Retina (tissue), 1 donor: ENCODE results near the gene GNB3.
A peak's percentile ranks its signal among the peaks of the same experiment; 100 is the strongest.

Experiments
- DNase-seq: peaks from one replicate; pipeline ENCODE4 v3.0.0-alpha.2; 2016

The GNB3 gene

DNA sequence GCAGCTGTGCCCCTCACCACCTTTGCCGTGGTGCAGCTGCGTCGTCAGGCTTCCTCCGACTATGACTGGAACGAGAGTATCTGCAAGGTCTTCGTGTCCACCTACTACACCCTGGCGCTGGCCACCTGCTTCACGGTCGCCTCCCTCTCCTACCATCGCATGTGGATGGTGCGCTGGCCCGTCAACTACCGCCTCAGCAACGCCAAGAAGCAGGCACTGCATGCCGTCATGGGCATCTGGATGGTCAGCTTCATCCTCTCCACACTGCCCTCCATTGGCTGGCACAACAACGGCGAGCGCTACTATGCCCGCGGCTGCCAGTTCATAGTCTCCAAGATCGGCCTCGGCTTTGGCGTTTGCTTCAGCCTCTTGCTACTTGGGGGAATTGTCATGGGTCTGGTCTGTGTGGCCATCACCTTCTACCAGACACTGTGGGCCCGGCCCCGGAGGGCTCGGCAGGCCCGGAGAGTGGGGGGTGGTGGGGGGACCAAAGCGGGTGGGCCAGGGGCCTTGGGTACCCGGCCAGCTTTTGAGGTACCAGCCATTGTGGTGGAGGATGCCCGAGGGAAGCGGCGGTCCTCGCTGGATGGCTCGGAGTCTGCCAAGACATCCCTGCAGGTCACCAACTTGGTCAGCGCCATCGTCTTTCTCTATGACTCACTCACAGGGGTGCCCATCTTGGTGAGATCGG is 16.5 kb upstream of the GNB3 start:
- no peak for DNase-seq

DNA sequence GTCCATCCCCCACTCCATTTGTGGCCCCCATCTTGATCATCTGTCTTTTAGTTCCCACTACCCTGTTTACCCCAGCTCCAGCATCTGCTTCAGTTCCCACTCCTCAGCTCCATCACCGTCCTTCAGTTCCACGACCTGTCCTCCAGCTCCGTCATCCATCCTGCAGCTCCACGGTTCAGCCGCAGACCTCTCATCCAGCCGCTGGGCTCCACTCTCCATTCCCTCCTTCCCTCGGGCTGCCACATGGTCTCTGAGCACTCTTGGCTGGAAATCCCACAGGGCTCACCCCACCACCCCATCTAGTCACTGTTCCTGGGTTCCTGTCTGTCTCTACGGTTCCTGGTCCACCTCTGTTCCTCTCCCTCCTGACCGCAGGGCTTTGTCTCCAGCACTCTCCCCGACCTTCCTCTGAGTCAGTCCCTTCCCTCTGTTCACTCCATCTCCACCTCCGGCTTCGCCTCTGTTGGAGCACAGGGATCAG is 15.8 kb upstream of the GNB3 start:
- peak; percentile 29 for DNase-seq

DNA sequence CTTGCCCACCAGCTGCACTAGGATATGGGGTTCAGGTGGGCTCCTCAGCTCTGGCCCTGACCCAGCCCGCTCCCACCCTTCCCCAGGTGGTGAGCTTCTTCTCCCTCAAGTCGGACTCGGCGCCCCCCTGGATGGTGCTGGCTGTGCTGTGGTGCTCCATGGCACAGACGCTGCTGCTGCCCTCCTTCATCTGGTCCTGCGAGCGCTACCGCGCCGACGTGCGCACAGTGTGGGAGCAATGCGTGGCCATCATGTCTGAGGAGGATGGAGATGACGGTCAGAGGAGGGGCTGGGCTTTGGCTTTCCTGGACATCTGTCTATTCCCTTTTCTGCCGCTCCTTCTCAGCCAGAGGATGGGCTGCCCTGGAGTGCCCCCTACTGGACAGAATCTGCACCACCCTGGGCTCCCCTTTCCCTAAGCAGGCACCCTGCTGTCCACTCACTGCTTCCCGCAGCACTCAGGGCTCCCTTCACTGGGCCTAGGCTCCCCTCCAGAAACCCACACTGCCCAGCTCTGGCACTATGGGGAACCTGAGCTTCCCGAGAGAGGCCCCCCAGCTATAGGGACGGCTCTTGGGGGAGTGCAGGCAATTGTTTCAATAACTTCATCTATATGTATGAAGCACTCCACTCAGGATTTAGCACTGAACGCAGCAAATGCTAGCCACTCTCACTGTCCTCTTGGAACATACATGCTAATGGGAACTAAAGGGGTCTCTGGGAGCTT is 15.2 kb upstream of the GNB3 start:
- DNase-seq: peak; percentile 95

DNA sequence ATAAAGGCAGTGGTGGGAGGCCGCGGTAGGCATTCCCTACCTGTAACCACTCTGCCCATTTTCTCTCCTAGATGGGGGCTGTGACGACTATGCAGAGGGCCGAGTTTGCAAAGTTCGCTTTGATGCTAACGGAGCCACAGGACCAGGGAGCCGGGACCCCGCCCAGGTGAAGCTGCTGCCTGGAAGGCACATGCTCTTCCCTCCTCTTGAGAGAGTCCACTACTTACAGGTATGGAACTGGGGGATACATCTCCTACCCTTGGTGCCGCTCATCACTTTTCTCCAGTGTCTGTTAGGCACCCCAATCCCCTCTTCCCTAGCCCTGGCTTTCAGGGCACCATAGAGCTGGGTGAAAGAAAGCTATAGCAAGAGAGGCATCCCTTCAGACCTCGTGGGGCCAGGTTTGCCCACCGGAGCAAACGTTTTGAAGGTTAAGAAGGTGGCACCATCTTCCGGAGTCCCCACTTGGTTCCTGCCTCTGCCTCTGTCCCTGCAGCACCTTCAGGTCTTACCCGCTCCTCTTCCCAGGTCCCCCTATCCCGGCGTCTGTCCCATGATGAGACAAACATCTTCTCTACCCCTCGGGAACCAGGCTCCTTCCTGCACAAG is 14.5 kb upstream of the GNB3 start:
- no peak for DNase-seq

DNA sequence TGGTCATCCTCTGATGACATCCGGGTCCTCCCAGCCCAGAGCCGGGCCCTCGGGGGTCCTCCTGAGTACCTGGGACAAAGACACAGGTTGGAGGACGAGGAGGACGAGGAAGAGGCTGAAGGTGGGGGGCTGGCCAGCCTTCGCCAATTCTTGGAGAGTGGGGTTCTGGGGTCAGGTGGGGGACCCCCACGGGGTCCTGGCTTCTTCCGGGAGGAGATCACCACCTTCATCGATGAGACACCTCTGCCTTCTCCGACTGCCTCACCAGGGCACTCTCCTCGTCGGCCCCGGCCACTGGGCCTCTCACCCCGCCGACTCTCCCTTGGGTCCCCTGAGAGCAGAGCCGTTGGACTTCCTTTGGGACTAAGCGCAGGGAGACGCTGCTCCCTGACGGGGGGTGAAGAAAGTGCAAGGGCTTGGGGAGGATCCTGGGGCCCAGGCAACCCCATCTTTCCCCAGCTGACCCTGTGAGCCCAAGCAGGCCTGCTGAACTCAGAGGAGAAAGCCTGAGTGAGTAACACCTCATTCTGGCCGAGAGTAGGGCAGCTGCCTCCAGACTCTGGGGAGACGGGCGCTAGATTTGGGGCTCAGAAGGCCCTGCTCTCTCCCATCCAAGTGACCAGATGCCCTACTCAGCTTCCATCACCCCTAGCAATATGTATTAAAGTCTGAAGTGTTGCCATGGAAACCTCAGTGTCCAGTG is 13.8 kb upstream of the GNB3 start:
- DNase-seq: no peak

DNA sequence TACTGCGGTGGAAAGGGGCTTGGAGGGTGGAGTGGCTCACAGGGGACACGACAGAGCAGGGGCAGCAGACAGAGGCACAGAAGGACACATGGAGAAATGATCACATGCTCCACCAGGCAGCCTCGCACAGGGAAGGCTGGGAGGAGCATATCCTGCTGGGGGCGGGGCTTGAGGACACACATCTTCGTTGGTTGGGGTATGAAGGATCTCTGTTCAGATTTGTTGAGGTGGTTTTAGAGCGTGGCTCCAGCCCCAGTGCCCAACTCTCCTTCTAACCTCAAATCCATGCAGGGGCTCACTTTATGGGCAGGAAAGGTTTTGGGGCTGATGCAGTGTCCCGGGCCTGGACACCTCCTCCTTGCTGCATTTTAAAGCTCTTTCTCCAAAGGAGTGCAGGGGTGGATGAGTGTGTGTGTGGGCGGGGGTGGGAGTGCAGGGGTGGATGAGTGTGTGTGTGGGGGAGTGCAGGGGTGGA is 13.3 kb upstream of the GNB3 start:
- peak; percentile 90 for DNase-seq

DNA sequence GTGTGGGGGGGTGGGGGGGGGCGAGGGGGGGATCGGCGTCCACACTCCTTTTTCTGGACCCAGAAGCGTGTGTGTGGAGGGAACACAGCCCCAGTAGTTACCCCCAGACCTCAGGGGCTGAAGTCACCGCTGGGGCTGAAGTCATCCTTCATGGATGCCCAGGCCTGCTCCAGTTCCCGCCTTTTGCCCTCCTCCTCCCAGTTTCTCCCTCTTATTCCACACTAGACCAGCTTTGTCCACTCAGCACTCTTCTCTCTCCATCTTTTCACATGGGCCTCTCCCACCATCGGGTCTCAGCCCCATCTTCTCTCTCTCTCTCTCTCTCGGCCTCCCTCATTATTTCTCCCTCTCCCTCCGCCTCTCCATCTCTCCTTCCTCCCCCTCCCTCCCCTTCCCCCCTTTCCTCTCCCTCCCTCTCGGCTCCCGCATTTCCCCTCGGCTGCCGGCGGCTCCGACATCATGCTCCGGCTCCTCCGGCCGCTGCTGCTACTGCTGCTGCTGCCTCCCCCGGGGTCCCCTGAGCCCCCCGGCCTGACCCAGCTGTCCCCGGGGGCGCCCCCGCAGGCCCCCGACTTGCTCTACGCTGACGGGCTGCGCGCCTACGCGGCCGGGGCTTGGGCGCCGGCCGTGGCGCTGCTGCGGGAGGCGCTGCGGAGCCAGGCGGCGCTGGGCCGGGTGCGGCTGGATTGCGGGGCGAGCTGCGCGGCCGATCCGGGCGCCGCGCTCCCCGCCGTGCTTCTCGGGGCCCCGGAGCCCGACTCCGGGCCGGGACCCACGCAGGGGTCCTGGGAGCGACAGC is 12.5 kb upstream of the GNB3 start, which contains the start of gene P3H3:
Gene P3H3 (plus strand): TSS at position 426 of the 799 bp plus-strand sequence. CDS start 34 bp downstream, at position 460.
- peak; percentile 69 for DNase-seq

DNA sequence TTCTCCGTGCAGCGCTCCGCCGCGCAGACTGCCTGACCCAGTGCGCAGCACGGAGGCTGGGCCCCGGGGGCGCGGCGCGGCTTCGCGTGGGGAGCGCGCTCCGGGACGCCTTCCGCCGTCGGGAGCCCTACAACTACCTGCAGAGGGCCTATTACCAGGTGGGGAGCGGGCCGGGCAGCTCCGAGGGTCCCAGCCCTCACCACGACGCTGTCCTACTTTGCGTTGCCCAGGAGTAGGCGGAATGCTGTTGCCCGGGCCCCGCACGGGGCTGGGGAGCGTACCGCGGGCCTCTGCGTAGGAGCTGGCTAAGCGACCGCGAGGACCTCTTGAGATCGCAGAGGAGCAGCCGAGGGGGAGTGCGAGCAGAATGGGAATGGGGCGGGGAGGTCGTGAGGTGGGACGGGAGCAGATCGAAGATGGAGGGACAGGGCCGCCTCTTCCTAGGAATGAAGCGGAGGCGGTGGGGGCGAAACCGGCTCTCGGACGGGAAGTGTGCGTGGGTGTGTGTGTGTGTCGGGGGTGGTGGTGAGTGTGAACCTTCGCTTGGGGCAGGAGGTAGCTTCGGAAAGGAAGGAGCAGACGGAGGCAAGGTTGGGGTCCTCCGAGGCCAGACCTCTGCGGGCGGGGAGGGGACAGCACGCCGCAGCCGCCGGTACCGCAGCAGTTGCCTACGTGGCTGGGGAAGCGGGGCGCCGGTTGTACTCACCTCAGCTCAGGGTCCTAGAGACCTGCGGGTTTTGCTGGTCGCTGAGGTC is 11.8 kb upstream of the GNB3 start:
- peak; percentile 85 for DNase-seq

DNA sequence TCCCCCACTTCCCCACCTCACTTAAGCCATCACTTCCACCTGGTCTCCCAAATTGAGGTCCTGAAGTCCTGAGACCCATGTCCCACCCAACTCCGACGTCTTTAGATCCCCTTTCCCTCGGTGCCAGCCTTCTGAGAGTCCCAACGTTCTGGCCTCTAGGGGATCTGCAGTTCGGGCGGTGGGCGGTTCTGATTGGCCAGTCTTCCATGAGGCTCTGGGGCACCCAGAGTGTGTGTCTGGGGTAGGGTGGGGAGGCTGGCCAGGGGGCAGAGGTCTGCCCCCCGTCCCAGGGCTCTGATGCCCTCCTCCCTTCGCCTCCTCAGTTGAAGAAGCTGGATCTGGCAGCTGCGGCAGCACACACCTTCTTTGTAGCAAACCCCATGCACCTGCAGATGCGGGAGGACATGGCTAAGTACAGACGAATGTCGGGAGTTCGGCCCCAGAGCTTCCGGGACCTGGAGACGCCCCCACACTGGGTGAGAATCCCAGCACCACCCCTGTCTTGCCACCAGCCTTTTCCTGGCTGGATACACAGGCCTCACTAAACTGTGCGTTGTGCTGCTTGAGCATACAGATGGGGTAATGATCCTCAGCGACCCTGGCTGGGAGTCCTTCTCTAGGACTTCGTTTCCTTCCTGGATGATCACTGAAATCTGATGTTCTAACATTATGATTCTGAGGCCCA is 11.0 kb upstream of the GNB3 start:
- DNase-seq: no peak

DNA sequence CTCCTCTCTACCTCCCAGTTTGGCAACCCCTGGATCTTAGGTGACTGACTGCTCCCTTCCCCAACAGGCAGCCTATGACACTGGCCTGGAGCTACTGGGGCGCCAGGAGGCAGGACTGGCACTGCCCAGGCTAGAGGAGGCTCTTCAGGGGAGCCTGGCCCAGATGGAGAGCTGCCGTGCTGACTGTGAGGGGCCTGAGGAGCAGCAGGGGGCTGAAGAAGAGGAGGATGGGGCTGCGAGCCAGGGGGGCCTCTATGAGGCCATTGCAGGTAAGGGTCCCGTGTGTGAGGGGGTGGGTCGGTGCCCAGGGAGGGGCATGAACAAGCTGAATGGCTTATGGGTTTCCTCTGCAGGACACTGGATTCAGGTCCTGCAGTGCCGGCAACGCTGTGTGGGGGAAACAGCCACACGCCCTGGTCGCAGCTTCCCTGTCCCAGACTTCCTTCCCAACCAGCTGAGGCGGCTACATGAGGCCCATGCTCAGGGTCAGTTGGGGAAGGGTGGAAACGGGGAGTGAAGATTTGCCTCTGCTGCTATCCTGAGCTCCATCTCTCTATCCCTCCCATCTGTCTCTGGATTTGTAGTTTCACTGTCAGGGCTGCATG is 10.3 kb upstream of the GNB3 start:
- DNase-seq: no peak

DNA sequence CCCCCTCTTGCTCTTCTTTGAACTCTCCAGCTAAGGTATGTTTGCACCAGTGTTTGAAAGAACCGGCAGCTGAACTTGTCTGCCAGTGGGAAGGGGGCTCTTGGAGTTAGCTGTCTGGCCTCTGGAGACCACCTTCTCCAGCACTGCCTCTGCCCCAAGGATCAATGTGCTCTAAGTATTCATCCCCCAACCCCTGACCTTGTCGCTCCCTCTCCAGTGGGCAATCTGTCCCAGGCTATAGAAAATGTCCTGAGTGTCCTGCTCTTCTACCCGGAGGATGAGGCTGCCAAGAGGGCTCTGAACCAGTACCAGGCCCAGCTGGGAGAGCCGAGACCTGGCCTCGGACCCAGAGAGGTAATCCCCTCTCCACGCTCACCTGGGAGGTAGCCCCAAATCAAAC is 9.7 kb upstream of the GNB3 start:
- DNase-seq: no peak

DNA sequence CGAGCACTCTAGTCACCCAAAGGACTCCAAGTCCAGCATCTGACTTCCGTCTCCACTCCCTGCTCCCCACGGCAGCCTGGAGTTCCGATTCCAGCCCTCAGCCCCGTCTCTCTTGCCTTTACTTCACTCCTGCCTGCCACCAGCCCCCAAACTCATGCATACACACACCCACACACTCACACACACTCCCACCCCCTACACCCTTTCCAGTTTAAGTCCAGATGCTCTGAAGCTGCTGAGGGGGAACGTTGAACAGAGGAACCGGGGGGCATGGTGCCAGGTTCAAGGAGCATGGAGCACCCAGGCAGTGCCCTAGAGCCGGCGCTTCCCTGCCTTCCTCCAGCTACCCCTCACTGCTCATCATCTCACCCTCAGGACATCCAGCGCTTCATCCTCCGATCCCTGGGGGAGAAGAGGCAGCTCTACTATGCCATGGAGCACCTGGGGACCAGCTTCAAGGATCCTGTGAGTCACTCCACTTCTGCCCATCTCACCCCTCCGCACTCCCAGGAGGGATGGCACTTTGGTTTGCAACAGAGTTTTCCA is 9.2 kb upstream of the GNB3 start:
- no peak for DNase-seq

DNA sequence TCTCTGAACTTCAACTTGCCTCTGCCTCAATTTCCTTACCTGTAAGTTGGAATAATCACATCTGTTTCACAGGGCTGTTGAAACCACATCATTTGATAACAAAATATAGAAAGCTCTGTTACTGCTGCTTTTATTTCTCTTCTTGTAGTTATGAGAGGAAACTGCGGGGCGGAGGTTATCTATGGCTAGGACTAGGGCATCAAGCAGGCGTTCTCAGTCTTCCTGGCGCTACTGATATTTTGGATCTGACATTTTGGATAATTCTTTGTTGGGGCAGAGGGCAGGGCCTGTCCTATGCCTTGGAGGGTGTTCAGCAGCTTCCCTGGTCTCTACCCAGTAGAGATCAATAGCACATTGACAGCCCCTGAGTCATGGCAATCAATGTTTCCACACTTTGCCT is 8.6 kb upstream of the GNB3 start:
- no peak for DNase-seq

DNA sequence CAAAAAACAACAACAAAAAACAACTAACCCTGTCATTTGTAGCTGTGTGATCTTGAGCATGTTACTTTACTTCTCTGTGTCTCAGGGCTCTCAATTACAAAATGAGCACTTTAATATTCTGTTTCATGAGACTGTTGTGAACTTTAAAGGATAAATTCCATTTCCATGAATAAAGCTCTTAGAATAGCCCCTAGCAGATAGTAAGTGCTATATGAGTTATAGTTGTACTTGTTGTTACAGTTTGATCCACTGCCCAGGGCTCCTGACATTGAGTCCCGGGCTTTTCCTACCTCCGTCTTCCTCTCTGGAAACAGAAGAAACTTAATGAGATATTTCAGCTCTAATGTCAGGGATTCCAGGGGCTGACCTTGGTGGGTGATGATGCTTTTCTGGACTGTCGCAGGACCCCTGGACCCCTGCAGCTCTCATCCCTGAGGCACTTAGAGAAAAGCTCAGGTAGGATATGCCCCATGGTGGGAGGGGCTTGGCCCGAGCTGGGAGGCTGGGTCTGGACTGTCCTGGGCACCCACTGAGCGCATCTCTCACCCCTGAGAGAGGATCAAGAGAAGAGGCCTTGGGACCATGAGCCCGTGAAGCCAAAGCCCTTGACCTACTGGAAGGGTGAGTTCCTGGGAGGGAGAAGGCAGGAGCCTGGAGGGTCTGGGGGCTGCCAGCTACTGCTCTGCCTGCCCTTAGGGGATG is 7.4 kb upstream of the GNB3 start:
- DNase-seq: no peak

DNA sequence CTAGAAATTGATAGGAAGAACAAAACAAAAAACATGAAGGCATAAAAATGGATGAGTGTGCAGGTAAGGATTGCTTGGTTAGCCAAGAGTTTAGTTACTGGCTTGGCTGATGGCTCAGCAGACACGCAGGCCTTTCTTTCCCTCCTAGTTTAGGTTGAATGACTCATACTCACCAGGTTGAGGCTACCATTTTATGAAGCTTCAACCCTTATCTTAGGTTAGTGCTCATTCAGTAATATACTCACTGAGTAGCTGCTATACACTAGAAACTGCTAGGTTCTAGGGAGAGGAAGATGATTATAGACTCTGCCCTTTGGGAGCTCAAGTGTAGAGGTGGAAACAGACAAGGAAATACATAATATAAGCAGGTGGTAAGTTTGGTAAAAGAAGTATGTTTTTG is 6.5 kb upstream of the GNB3 start:
- DNase-seq: no peak

DNA sequence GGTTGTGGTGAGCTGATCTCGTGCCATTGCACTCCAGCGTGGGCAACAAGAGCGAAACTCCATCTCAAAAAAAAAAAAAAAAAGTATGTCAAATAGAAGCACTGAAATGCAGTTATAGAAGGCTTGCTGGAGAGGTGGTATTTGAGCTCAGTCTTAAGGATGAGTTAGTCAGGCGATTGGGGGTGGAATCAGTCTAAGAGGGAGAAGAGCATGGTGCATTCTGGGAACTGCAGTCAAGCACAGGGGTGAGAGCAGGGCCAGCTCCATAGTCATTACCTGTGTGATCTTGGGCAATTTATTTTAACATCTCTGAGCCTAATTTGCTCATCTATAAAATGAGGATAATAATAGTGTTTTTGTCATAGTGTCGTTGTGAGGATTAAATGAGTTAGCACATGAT is 5.9 kb upstream of the GNB3 start:
- no peak for DNase-seq

DNA sequence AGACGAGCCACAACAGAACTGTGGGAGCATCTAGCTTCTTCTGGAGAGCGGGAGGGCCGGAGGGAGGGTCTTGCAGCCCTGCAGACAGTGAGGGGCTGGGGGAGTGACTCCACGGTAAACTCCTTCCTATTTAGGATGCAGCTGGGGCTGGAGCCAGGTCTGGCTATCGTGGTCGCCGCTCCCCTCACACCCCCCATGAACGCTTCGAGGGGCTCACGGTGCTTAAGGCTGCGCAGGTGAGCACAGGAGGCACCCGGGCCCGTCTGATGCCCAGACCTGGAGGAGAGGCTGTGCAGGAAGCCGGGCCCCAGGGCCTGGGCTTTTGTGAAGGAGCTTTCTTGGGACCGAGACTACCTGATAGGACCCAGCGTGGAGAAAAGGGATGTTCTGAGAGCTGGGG is 3.9 kb upstream of the GNB3 start:
- DNase-seq: no peak

DNA sequence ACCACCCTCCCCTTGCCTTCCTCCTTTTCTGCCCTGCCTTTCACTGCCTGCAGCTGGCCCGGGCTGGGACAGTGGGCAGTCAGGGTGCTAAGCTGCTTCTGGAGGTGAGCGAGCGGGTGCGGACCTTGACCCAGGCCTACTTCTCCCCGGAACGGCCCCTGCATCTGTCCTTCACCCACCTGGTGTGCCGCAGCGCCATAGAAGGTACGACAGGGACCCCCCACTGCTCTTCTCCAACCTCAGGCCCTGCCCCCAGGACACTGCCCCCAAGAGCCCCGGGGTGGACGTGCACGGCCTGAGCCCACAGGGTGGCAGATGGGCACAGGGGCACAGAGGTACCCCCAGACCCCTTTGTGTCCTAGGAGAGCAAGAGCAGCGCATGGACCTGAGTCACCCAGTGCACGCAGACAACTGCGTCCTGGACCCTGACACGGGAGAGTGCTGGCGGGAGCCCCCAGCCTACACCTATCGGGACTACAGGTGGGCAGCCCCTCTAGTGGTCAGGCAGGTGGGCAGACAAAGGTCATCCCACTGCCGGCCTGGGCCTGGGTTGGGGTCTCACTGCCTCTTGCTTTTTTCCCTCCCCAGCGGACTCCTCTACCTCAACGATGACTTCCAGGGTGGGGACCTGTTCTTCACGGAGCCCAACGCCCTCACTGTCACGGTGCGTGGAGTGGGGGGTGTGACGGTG is 3.2 kb upstream of the GNB3 start:
- DNase-seq: no peak

DNA sequence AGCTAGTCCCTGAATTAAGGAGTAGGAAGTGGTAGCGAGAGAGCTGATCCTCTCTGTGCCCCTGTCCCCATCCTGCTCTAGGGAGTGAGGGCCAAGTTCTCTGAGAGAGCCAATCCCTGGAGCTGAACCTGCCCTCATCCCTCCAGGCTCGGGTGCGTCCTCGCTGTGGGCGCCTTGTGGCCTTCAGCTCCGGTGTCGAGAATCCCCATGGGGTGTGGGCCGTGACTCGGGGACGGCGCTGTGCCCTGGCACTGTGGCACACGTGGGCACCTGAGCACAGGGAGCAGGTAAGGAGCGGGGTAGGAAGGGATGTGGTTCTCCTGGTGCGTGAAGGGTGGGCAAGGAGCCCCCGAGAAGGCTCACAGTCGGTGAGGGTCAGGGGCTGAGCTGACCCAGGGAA is 1.9 kb upstream of the GNB3 start:
- DNase-seq: no peak
